Ureter (tissue), 1 donor: ENCODE results near the gene CLNS1A. TPM values are rescaled to one million over a fixed set of nuclear protein-coding genes. Genes with fewer than 3 reads are reported as not detected.
"Not testable (repeated sequence)": the region's sequence is repeated elsewhere in the genome, so short reads cannot be mapped to it uniquely, and the experiment has no call there.

Experiments
- DNase-seq: peaks from one replicate; pipeline ENCODE4 v3.0.0-alpha.2; 2020; ENCODE audit warnings: low spot score
- total RNA-seq: library from RNA; stranded (reverse); gene quantifications from one replicate; pipeline ENCODE4 v1.2.4, GENCODE V29; 2023
- donor health status: DM: yes; HTN: yes; CAD: no.

The CLNS1A gene
- total RNA-seq, 1 donor from 2014 or later: 108 TPM

- no peak for DNase-seq
Observed at GRCh38 chr11:77619576-77620198, 17.9 kb downstream of the CLNS1A start.

- DNase-seq: no peak
Observed at GRCh38 chr11:77617892-77618291, 19.7 kb downstream of the CLNS1A start.

- DNase-seq: no peak
Observed at GRCh38 chr11:77611921-77612320, 25.7 kb downstream of the CLNS1A start.

GRCh38 chr11:77609234-77609633 is 28.4 kb downstream of the CLNS1A start:
- DNase-seq: no peak

GRCh38 chr11:77604281-77604680 is 33.3 kb downstream of the CLNS1A start:
- no peak for DNase-seq

GRCh38 chr11:77602381-77603088 is 35.1 kb downstream of the CLNS1A start:
- DNase-seq: no peak

- no peak for DNase-seq
Observed at GRCh38 chr11:77598195-77598594, 39.4 kb downstream of the CLNS1A start.

GRCh38 chr11:77596626-77597025 is 41.0 kb downstream of the CLNS1A start:
- DNase-seq: no peak

GRCh38 chr11:77593883-77594282 is 43.7 kb downstream of the CLNS1A start:
- no peak for DNase-seq

- no peak for DNase-seq
Observed at GRCh38 chr11:77592727-77593126, 44.9 kb downstream of the CLNS1A start.

GRCh38 chr11:77590194-77590782 is 47.3 kb downstream of the CLNS1A start:
- DNase-seq: no peak

GRCh38 chr11:77589521-77590193 is 47.9 kb downstream of the CLNS1A start, which contains the start of gene AQP11:
AQP11 (plus strand) TSS chr11:77589953; CDS start chr11:77589993, 40 bp downstream.
- peak; percentile 69 for DNase-seq

GRCh38 chr11:77589181-77589520 is 48.4 kb downstream of the CLNS1A start:
- DNase-seq: no peak

GRCh38 chr11:77580712-77581337 is 56.8 kb downstream of the CLNS1A start:
- no peak for DNase-seq

GRCh38 chr11:77575428-77575827 is 62.2 kb downstream of the CLNS1A start:
- DNase-seq: not testable (repeated sequence)

GRCh38 chr11:77570896-77571295 is 66.7 kb downstream of the CLNS1A start:
- not testable (repeated sequence) for DNase-seq

GRCh38 chr11:77569676-77570070 is 67.9 kb downstream of the CLNS1A start:
- no peak for DNase-seq

GRCh38 chr11:77568916-77569675 is 68.5 kb downstream of the CLNS1A start:
- DNase-seq: no peak

GRCh38 chr11:77568306-77568705 is 69.3 kb downstream of the CLNS1A start:
- DNase-seq: no peak
